Thyroid gland (tissue), 4 donors: ENCODE data around the gene LRCH1. TPM values are rescaled to one million over a fixed set of nuclear protein-coding genes. Genes with fewer than 3 reads are reported as not detected.

Source experiments
- DNase-seq, 2 donors: peaks; one replicate each; pipeline ENCODE4 v3.0.0-alpha.2; 2019
- H3K27ac ChIP-seq, 3 donors: fragments of 200-600 bp; sonication (generic); 1 replicate in 2 of 3; 2 replicates in 1 of 3; pipeline ENCODE4 v1.5.1; 2016 to 2019; ENCODE audit warnings: mild to moderate bottlenecking in 1 of 3, moderate library complexity in 1 of 3
- H3K27me3 ChIP-seq: fragments of 200-600 bp; sonication (generic); one replicate; pipeline ENCODE4 v1.5.1; 2019
- H3K36me3 ChIP-seq, 2 donors: fragments of 200-600 bp; sonication (generic); one replicate each; pipeline ENCODE4 v1.5.1; 2016 to 2019
- H3K4me1 ChIP-seq, 2 donors: fragments of 200-600 bp; sonication (generic); one replicate each; pipeline ENCODE4 v1.5.1; 2017 to 2019
- H3K4me3 ChIP-seq, 3 donors: fragments of 200-600 bp; sonication (generic); replicated peaks in 1 of 3; 1 replicate in 2 of 3; 2 replicates in 1 of 3; pipeline ENCODE4 v1.5.1; 2016; ENCODE audit warnings: mild to moderate bottlenecking in 1 of 3
- H3K9me3 ChIP-seq: fragments of 200-600 bp; sonication (generic); one replicate; pipeline ENCODE4 v1.5.1; 2017
- CTCF ChIP-seq, 6 experiments: fragments of 200-600 bp in 3 of 6; fragments of 450-650 bp in 3 of 6; sonication (generic) in 3 of 6; IDR thresholded peaks; one replicate each; pipeline ENCODE4 v1.5.1; 2016 to 2019; ENCODE audit warnings: antibody characterized with exemption in 6 of 6, mild to moderate bottlenecking in 2 of 6, inconsistent platforms in 1 of 6, moderate library complexity in 1 of 6
- POLR2A ChIP-seq, 2 donors: fragments of 450-650 bp; IDR thresholded peaks; one replicate each; pipeline ENCODE4 v1.6.1; 2017; ENCODE audit warnings: antibody characterized with exemption in 2 of 2, mild to moderate bottlenecking in 2 of 2, moderate library complexity in 1 of 2
- WGBS, 2 donors: methylation state at CpG; one replicate each; pipeline ENCODE4 v1.1.5; 2017; 5-methylcytosine and 5-hydroxymethylcytosine counted together
- intact Hi-C: fragments of 100-400 bp; cut with DNase I; formaldehyde crosslinking; loops from one replicate; pipeline ENCODE4 v1.15.1; 2023
- total RNA-seq, 4 donors: library from RNA; depleted of rRNA; stranded (reverse); fragments of >200 nt; gene quantifications; one replicate each; pipeline ENCODE4 v1.2.3, GENCODE V29; 2016

LRCH1 gene
- total RNA-seq, 4 donors from 2014 or later: 13.5 to 19.3 (median 15.9) TPM

GRCh38 chr13:46715363-46715762 is 162.4 kb downstream of the LRCH1 start:
- no peaks in the 10 kb centered on the region for H3K36me3 ChIP-seq
- no peak overlapping the region for H3K27ac ChIP-seq
- WGBS, 2 donors: 95 to 96% methylated on average over 3 of the region's 3 CpGs
- no peaks in the 10 kb centered on the region for H3K27me3 ChIP-seq
- H3K9me3 ChIP-seq: no peaks in the 10 kb centered on the region
- H3K4me3 ChIP-seq: no peak overlapping the region
- H3K4me1 ChIP-seq: no peaks in the 10 kb centered on the region
- DNase-seq: no peak
- intact Hi-C loops: no loop called here
- no peak for TF ChIP-seq CTCF (IDR thresholded peaks at IDR 0.05)
- TF ChIP-seq POLR2A (IDR thresholded peaks at IDR 0.05): no peak

GRCh38 chr13:46716821-46717220 is 163.9 kb downstream of the LRCH1 start:
- intact Hi-C loops: no loop called here
- Histone ChIP-seq H3K4me3 (no peak overlapping the region), H3K36me3 (no peaks in the 10 kb centered on the region), H3K9me3 (no peaks in the 10 kb centered on the region), H3K27ac (no peak overlapping the region), H3K27me3 (no peaks in the 10 kb centered on the region), H3K4me1 (no peaks in the 10 kb centered on the region)
- no peak for TF ChIP-seq POLR2A (IDR thresholded peaks at IDR 0.05)
- no peak for TF ChIP-seq CTCF (IDR thresholded peaks at IDR 0.05)
- DNase-seq: no peak
- 83 to 85% methylated on average over 1 of the region's 1 CpG for WGBS, 2 donors

- no peak for DNase-seq
- no peaks in the 10 kb centered on the region for H3K36me3 ChIP-seq
- TF ChIP-seq POLR2A (IDR thresholded peaks at IDR 0.05) (no peak), CTCF (IDR thresholded peaks at IDR 0.05) (no peak)
- H3K4me1 ChIP-seq: no peaks in the 10 kb centered on the region
- 93 to 95% methylated on average over 4 of the region's 4 CpGs for WGBS, 2 donors
- H3K4me3 ChIP-seq: no peak overlapping the region
- H3K27me3 ChIP-seq: no peaks in the 10 kb centered on the region
- no peak overlapping the region for H3K27ac ChIP-seq
- H3K9me3 ChIP-seq: no peaks in the 10 kb centered on the region
- intact Hi-C loops: no loop called here
These were observed 164.3 kb downstream of the LRCH1 start for GRCh38 chr13:46717275-46717674.

GRCh38 chr13:46717856-46718255 is 164.9 kb downstream of the LRCH1 start:
- no peak for DNase-seq
- H3K4me1 ChIP-seq: no peaks in the 10 kb centered on the region
- no peaks in the 10 kb centered on the region for H3K9me3 ChIP-seq
- H3K36me3 ChIP-seq: no peaks in the 10 kb centered on the region
- H3K27me3 ChIP-seq: no peaks in the 10 kb centered on the region
- H3K4me3 ChIP-seq: no peak overlapping the region
- intact Hi-C loops: no loop called here
- TF ChIP-seq CTCF (IDR thresholded peaks at IDR 0.05) (no peak), POLR2A (IDR thresholded peaks at IDR 0.05) (no peak)
- H3K27ac ChIP-seq: no peak overlapping the region
- WGBS, 2 donors: 68 to 84% methylated on average over 2 of the region's 2 CpGs

GRCh38 chr13:46720189-46720588 is 167.2 kb downstream of the LRCH1 start:
- no peak overlapping the region for H3K4me3 ChIP-seq
- no peaks in the 10 kb centered on the region for H3K27me3 ChIP-seq
- TF ChIP-seq POLR2A (IDR thresholded peaks at IDR 0.05) (no peak), CTCF (IDR thresholded peaks at IDR 0.05) (no peak)
- H3K27ac ChIP-seq: no peak overlapping the region
- intact Hi-C loops: loop anchor here (2.0 to 5.0 kb wide), 2 partner anchors 169 to 228 kb away; no protein-coding TSS in a partner anchor
- H3K9me3 ChIP-seq: no peaks in the 10 kb centered on the region
- no peak for DNase-seq
- H3K4me1 ChIP-seq: no peaks in the 10 kb centered on the region
- H3K36me3 ChIP-seq: peaks cover 8 to 15% of the 10 kb centered on the region in 2 donors
- WGBS, 2 donors: 84 to 88% methylated on average over 8 of the region's 8 CpGs
